Neuronal stem cell (in vitro differentiated cells): ENCODE measurements around the gene KDM1B.

Experiments
- DNase-seq: peaks from one replicate; pipeline ENCODE4 v3.0.0-alpha.2; 2013; ENCODE audit warnings: low spot score
- H2AFZ ChIP-seq: one replicate; pipeline ENCODE4 v1.6.1; 2013; ENCODE audit warnings: mild to moderate bottlenecking, low read length, inconsistent platforms
- H2AK5ac ChIP-seq: 2 replicates; pipeline ENCODE4 v1.6.1; 2013; ENCODE audit warnings: low read depth, mild to moderate bottlenecking, inconsistent platforms, low read length, moderate library complexity, mixed read lengths
- H2BK120ac ChIP-seq: 2 replicates; pipeline ENCODE4 v1.6.1; 2013; ENCODE audit warnings: low read depth, mild to moderate bottlenecking, inconsistent platforms, low read length, moderate library complexity, mixed read lengths
- H2BK12ac ChIP-seq: one replicate; pipeline ENCODE4 v1.6.1; 2013; ENCODE audit warnings: low read length, inconsistent platforms
- H2BK15ac ChIP-seq: 2 replicates; pipeline ENCODE4 v1.6.1; 2013; ENCODE audit warnings: mild to moderate bottlenecking, low read length, inconsistent platforms, mixed read lengths
- H2BK5ac ChIP-seq: one replicate; pipeline ENCODE4 v1.6.1; 2013; ENCODE audit warnings: inconsistent platforms, mild to moderate bottlenecking, low read length, moderate library complexity
- H3K14ac ChIP-seq: one replicate; pipeline ENCODE4 v1.6.1; 2013; ENCODE audit warnings: low read length, inconsistent platforms
- H3K18ac ChIP-seq: 2 replicates; pipeline ENCODE4 v1.6.1; 2013; ENCODE audit warnings: low read length, inconsistent platforms
- H3K23ac ChIP-seq: 2 replicates; pipeline ENCODE4 v1.6.1; 2013; ENCODE audit warnings: low read depth, mild to moderate bottlenecking, mixed read lengths, low read length, inconsistent platforms; ENCODE audit not compliant: poor library complexity
- H3K27ac ChIP-seq: replicated peaks from 3 replicates; pipeline ENCODE4 v1.5.1; 2013; ENCODE audit warnings: low read length, inconsistent platforms
- H3K27me3 ChIP-seq, 3 experiments: 2 replicates each; pipeline ENCODE4 v1.6.1; 2013; ENCODE audit warnings: low read length in 3 of 3, mild to moderate bottlenecking in 2 of 3, inconsistent platforms in 1 of 3, low read depth in 1 of 3, mixed read lengths in 1 of 3, moderate library complexity in 1 of 3; ENCODE audit not compliant: control insufficient read depth in 3 of 3, insufficient read depth in 3 of 3
- H3K36me3 ChIP-seq, 2 donors: replicated peaks in 1 of 2; 2 replicates each; pipeline ENCODE4 v1.6.1; 2013; ENCODE audit warnings: low read length in 2 of 2; ENCODE audit not compliant: control insufficient read depth in 2 of 2, insufficient read depth in 2 of 2
- H3K4ac ChIP-seq: 2 replicates; pipeline ENCODE4 v1.6.1; 2013; ENCODE audit warnings: inconsistent platforms, mild to moderate bottlenecking, low read length, moderate library complexity
- H3K4me1 ChIP-seq, 2 donors: 1 replicate in 1 of 2; 2 replicates in 1 of 2; pipeline ENCODE4 v1.6.1; 2013; ENCODE audit warnings: low read length in 2 of 2, low read depth in 1 of 2; ENCODE audit not compliant: control insufficient read depth in 2 of 2, insufficient read depth in 1 of 2
- H3K4me2 ChIP-seq: one replicate; pipeline ENCODE4 v1.6.1; 2013; ENCODE audit warnings: mild to moderate bottlenecking, low read length, inconsistent platforms; ENCODE audit not compliant: insufficient read depth, poor library complexity, severe bottlenecking
- H3K4me3 ChIP-seq, 2 donors: 2 replicates each; pipeline ENCODE4 v1.5.1; 2013; ENCODE audit warnings: low read length in 2 of 2, mild to moderate bottlenecking in 2 of 2, inconsistent platforms in 1 of 2, moderate library complexity in 1 of 2
- H3K79me1 ChIP-seq: one replicate; pipeline ENCODE4 v1.6.1; 2013; ENCODE audit warnings: low read depth, mild to moderate bottlenecking, inconsistent platforms, low read length, moderate library complexity
- H3K9ac ChIP-seq: one replicate; pipeline ENCODE4 v1.6.1; 2013; ENCODE audit warnings: mild to moderate bottlenecking, low read depth, low read length, inconsistent platforms; ENCODE audit not compliant: poor library complexity
- H3K9me3 ChIP-seq, 2 donors: replicated peaks in 1 of 2; 2 replicates each; pipeline versions ENCODE3 to v1.6.1; 2013; ENCODE audit warnings: low read length in 2 of 2, mild to moderate bottlenecking in 2 of 2, inconsistent platforms in 1 of 2, low read depth in 1 of 2, mixed read lengths in 1 of 2, moderate library complexity in 1 of 2; ENCODE audit not compliant: control insufficient read depth in 2 of 2, insufficient read depth in 1 of 2
- H4K8ac ChIP-seq: one replicate; pipeline ENCODE4 v1.6.1; 2013; ENCODE audit warnings: low read depth, mild to moderate bottlenecking, inconsistent platforms, low read length, moderate library complexity
- H4K91ac ChIP-seq: one replicate; pipeline ENCODE4 v1.6.1; 2013; ENCODE audit warnings: low read length, low read depth, mild to moderate bottlenecking, inconsistent platforms; ENCODE audit not compliant: poor library complexity
- WGBS, 2 donors: extraction: QIAGEN DNeasy Blood & Tissue Kit; methylation state at CpG; one replicate each; pipeline ENCODE4 v1.1.7; 2013; ENCODE audit warnings: missing lambda C conversion rate in 2 of 2, mixed read lengths in 1 of 2; ENCODE audit not compliant: insufficient read length in 2 of 2, insufficient replicate concordance in 1 of 2; ENCODE audit errors: extremely low coverage in 2 of 2; 5-methylcytosine and 5-hydroxymethylcytosine counted together

Gene KDM1B

DNA sequence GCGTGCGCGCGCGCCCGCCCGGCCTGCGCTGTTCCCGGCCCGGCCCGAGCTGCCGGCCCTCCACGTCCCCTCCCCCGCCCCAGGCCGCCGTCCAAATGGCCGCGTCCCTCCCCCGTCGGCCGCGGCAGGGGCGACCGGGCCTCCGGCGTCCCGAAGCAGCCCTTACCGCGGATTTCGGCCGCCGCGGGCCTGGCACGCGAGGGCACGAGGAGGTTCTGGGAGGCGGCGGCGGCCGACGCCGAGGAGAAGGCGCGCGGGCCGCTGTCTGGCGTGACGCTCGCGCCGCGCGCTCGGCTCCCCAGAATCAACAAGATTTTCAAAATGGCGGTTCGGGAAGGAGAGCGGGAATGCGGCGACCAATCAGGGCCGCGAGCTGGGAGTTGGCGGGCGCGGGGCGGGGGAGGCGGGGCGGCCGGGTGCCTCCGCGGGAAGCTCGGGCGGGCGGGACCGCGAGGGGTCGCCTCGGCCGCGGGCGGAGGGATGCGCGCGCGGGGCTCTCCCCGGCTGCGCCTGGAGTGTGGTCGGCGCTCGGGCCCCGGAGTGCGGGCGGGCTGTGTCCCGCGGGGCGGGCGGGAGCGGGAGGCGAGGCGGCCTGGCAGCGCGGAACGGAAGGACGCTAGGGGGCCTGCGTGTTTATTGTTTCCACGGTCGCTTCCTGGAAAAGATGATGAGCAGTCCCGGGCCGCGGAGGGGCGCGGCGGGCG lies 109.1 kb downstream of the KDM1B start, which contains the start of gene DEK:
DEK (minus strand) TSS at position 312 of the 704 bp plus-strand sequence. CDS start 543 bp downstream, outside the sequence.
- H3K9ac ChIP-seq = peak within 1 kb of the TSS; percentile 97
- peak within 1 kb of the TSS; percentile 99 for H3K18ac ChIP-seq
- peaks cover 8 to 14% of the 10 kb centered on the region in 2 donors for H3K4me1 ChIP-seq
- H3K4me2 ChIP-seq = peak within 1 kb of the TSS; percentile 60
- H3K9me3 ChIP-seq = peaks cover 0 to 24% of the 10 kb centered on the region in 2 donors
- peaks cover 0 to 40% of the 10 kb centered on the region in 2 donors for H3K36me3 ChIP-seq
- H2BK15ac ChIP-seq = peak within 1 kb of the TSS; percentile 96
- H3K4me3 ChIP-seq = peak within 1 kb of the TSS; percentile 92 to 96
- DNase-seq = peak; percentile 88
- H3K14ac ChIP-seq = peak within 1 kb of the TSS; percentile 92
- H2BK120ac ChIP-seq = no peak within 1 kb of the TSS
- H2AK5ac ChIP-seq = peak within 1 kb of the TSS; percentile 91
- H3K4ac ChIP-seq = peak within 1 kb of the TSS; percentile 68
- H3K27ac ChIP-seq = peak within 1 kb of the TSS; percentile 84
- peak within 1 kb of the TSS; percentile 91 for H2AFZ ChIP-seq
- H2BK5ac ChIP-seq = peak within 1 kb of the TSS; percentile 87
- no peaks in the 10 kb centered on the region for H3K27me3 ChIP-seq
- WGBS, 2 donors = no CpG with 5 or more reads among the region's 113 CpGs
- H3K79me1 ChIP-seq = no peaks in the 10 kb centered on the region
- H4K8ac ChIP-seq = no peak within 1 kb of the TSS
- H3K23ac ChIP-seq = peak within 1 kb of the TSS; percentile 96
- peak within 1 kb of the TSS; percentile 82 for H4K91ac ChIP-seq
- H2BK12ac ChIP-seq = peak within 1 kb of the TSS; percentile 49

DNA sequence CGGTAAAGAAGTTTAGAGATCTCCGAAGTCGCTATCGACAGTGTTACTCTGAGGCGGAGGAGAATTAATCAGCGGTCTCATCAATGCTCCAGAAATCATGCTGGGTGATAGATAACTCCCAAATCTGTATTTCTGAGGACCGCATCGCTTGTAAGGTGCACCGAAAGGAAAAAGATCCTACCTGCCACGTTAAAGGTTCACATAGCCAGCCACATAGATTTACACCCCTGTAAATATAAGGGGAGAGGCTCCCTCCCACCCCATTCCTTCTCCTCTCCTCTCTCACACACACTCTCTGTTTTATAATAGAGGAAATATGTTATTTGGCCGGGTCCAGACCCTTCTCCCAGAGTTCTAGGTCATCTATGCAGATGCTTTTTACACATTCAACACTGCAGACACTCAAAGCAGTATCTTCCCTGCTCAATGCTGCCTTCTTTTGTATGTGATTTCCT lies 109.7 kb downstream of the KDM1B start:
- H3K4ac ChIP-seq = no peak overlapping the region
- H3K4me2 ChIP-seq = peak overlapping the region; percentile 60
- no peak overlapping the region for H2BK12ac ChIP-seq
- no peaks in the 10 kb centered on the region for H3K27me3 ChIP-seq
- peak overlapping the region; percentile 70 for H3K23ac ChIP-seq
- H3K4me3 ChIP-seq = peak overlapping the region; percentile 79 to 92
- H2BK5ac ChIP-seq = peak overlapping the region; percentile 87
- peaks cover 8 to 14% of the 10 kb centered on the region in 2 donors for H3K4me1 ChIP-seq
- no peak overlapping the region for H4K91ac ChIP-seq
- H3K27ac ChIP-seq = peak overlapping the region; percentile 68
- no peak overlapping the region for H2AK5ac ChIP-seq
- no peak for DNase-seq
- no peak overlapping the region for H3K9ac ChIP-seq
- no peaks in the 10 kb centered on the region for H3K79me1 ChIP-seq
- peak overlapping the region; percentile 91 for H2AFZ ChIP-seq
- H2BK15ac ChIP-seq = no peak overlapping the region
- peak overlapping the region; percentile 89 for H3K18ac ChIP-seq
- H3K36me3 ChIP-seq = peaks cover 0 to 35% of the 10 kb centered on the region in 2 donors
- H3K14ac ChIP-seq = no peak overlapping the region
- H4K8ac ChIP-seq = no peak overlapping the region
- no CpG with 5 or more reads among the region's 11 CpGs for WGBS, 2 donors
- peaks cover 0 to 18% of the 10 kb centered on the region in 2 donors for H3K9me3 ChIP-seq
- no peak overlapping the region for H2BK120ac ChIP-seq

DNA sequence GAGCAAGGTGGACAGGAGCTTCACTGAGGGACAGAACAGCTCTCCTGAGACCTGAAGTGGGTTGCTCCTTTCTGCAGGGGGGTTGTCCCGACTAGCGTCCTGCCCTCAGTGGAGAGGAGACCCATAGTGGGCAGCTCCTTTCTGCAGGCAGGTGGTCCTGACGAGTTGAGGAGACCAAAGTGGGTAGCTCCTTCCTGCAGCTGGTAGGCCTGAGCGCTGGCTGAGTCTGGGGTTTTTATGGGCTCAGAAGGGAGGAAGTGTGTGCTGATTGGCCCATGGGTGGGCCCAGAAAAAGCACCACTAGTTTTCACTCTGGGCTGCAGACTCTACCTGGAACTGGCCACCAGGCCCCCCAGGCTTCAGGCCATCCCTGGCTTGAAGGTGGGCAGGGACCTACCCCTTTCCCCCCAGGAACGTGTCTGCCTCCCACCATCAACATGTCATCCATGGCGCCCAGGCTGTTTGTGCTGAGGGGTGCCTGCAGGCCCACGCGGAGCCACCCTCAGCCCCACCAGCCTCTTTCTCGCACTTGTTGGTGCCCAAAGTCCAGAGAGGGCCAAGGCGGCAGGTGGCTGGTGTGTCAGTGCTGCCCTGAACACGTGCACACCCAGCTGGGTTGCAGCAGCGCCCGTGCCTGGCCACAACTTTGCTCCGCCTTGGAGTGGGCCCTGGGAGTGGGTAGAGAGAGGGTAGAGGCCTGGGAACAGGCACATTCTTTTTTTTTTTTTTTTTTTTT lies 110.7 kb downstream of the KDM1B start:
- H3K14ac ChIP-seq = no peak overlapping the region
- H4K91ac ChIP-seq = no peak overlapping the region
- peaks cover 6 to 8% of the 10 kb centered on the region in 2 donors for H3K4me1 ChIP-seq
- peak overlapping the region; percentile 93 for H2BK15ac ChIP-seq
- H2AFZ ChIP-seq = peak overlapping the region; percentile 91
- no CpG with 5 or more reads among the region's 14 CpGs for WGBS, 2 donors
- H3K9ac ChIP-seq = peak overlapping the region; percentile 33
- H2BK12ac ChIP-seq = peak overlapping the region; percentile 34
- H2BK120ac ChIP-seq = no peak overlapping the region
- peak overlapping the region; percentile 92 for H3K23ac ChIP-seq
- DNase-seq = no peak
- no peak overlapping the region for H3K4ac ChIP-seq
- H3K4me2 ChIP-seq = no peak overlapping the region
- no peaks in the 10 kb centered on the region for H3K27me3 ChIP-seq
- no peak overlapping the region for H3K27ac ChIP-seq
- H2AK5ac ChIP-seq = peak overlapping the region; percentile 41
- peak overlapping the region; percentile 73 for H3K18ac ChIP-seq
- H3K9me3 ChIP-seq = peaks cover 0 to 12% of the 10 kb centered on the region in 2 donors
- no peak overlapping the region for H3K4me3 ChIP-seq
- peaks cover 0 to 24% of the 10 kb centered on the region in 2 donors for H3K36me3 ChIP-seq
- H2BK5ac ChIP-seq = no peak overlapping the region
- no peaks in the 10 kb centered on the region for H3K79me1 ChIP-seq
- H4K8ac ChIP-seq = no peak overlapping the region

DNA sequence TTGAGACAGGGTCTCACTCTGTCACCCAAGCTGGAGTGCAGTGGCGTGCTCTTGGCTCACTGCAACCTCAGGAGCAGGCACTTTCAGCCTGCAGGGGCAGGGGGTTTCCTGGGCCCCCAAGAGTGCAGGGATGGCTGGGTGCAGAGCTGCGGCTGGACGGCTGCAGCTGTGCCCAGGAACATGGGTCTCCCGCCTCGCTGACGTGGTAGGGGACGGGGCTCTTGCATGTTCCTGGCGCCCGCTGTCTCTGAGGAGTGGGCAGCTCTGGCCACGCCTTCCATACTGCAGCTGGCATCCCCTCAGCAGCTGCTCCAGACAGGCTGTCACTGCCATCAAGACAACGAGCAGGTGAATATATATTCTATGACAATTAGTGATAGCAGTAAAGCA lies 111.3 kb downstream of the KDM1B start:
- no peak overlapping the region for H3K9ac ChIP-seq
- H3K9me3 ChIP-seq = peaks cover 0 to 8% of the 10 kb centered on the region in 2 donors
- peaks cover 4 to 5% of the 10 kb centered on the region in 2 donors for H3K4me1 ChIP-seq
- DNase-seq = no peak
- H3K36me3 ChIP-seq = peaks cover 0 to 19% of the 10 kb centered on the region in 2 donors
- H3K4me2 ChIP-seq = no peak overlapping the region
- no peak overlapping the region for H2AK5ac ChIP-seq
- no peak overlapping the region for H2BK12ac ChIP-seq
- H3K4ac ChIP-seq = no peak overlapping the region
- no peak overlapping the region for H3K27ac ChIP-seq
- H3K23ac ChIP-seq = no peak overlapping the region
- peak overlapping the region; percentile 24 for H4K8ac ChIP-seq
- H3K79me1 ChIP-seq = no peaks in the 10 kb centered on the region
- peak overlapping the region; percentile 93 for H2BK15ac ChIP-seq
- no peak overlapping the region for H2BK5ac ChIP-seq
- no peak overlapping the region for H2BK120ac ChIP-seq
- no peaks in the 10 kb centered on the region for H3K27me3 ChIP-seq
- no peak overlapping the region for H4K91ac ChIP-seq
- no peak overlapping the region for H2AFZ ChIP-seq
- H3K4me3 ChIP-seq = no peak overlapping the region
- peak overlapping the region; percentile 41 for H3K18ac ChIP-seq
- WGBS, 2 donors = no CpG with 5 or more reads among the region's 11 CpGs
- no peak overlapping the region for H3K14ac ChIP-seq
